Endometrium (tissue), 2 donors: ENCODE results near the gene CADPS.

Experiments
- FAIRE-seq: peaks from 2 replicates; lab custom pipeline; 2012; peaks lifted over from hg19 to GRCh38; lab: Jason Lieb, UNC
- donor health status: control.
- donor health status: control.

CADPS gene

DNA sequence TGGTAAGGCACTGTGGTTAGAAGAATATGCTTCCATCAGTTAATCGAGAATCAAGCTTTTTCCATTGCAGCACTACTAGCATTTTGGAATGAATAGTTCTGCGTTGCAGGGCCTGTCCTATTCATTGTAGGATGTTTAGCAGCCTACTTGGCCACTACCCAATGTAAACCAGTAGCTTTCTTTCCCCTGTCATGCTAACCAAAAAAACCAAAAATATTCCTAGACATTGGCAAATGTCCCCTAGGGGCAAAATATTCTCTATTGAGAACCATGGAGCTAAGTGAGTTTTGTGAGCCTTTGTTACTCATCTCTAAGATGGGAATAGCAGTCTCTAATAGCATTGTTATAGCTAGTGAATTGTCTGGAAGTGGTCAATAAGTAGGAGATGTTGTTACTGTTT, 187.2 kb downstream of the CADPS start:
- no peak for FAIRE-seq

DNA sequence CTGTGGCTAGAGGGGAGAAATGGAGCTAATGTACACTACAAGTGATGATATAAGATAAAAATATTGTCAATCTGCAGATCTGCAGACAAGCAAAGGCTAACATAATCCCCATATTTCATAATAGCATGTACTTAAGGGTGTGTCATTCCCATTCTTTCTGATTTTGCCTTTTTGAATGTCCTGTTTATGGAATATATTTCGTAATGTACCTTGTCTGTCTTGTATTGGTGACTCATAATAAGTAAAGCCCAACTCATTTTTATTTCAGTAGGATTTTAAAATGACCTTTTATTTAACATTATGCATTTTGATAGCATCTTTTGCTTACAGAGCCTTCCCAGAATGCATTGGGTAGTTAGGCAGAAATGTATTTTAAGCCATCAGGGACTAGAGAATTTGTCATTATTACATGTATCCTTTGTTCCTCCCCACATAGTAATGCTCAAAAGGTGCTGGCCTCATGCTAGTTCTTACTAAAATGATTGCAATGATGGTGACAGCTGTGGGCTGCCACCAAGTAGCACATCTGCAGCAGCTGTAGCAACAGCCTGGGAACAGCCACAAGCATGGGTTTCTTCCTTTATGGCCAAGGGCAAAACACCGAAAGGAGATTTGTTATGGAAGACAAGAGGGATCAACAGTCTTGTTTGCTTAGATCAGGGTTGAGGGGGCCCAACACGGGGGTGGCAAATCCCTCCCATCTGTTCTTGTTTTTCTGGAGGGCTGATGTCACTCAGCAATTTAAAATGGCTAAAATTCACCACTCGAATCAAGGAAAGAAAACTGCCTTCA, 188.5 kb downstream of the CADPS start:
- no peak for FAIRE-seq

DNA sequence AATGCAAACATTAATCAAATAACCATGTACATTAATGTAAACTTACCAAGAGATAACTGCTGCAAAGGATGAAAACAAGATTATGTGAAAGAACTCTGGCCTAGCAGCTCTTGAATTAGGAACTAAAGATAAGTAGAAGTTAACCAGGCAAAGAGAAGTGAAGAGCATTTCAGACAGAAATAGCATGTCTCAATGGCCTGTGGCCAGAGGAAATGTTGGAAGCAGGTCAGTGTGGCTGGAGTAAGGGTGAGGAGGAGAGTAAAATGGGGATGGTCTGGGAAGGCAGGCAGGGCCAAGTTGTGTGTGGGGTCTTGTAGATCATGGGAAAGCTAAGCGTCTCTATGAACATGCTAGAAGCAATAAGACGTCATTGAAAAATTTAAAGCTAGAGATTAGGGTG, 192.4 kb downstream of the CADPS start:
- no peak for FAIRE-seq

DNA sequence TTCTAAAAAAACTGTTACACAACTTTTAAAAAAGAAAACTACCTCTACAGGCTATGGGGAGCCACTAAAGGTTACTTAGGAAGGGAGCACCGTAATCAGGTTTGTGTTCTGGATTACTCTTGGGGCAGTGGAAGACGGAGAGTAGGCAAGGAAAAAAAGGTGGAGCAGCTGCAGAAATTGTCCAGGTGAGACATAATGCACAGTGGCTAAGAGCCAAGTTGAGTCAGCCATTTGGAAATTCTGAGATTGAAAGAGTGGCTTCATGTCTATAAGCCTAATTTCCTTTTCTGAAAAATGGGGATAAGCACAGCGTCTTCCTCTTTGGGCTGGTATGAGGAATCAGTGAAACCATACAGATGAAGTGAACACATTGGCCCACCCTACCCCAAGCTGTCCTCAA, 195.2 kb downstream of the CADPS start:
- FAIRE-seq, result no peak

DNA sequence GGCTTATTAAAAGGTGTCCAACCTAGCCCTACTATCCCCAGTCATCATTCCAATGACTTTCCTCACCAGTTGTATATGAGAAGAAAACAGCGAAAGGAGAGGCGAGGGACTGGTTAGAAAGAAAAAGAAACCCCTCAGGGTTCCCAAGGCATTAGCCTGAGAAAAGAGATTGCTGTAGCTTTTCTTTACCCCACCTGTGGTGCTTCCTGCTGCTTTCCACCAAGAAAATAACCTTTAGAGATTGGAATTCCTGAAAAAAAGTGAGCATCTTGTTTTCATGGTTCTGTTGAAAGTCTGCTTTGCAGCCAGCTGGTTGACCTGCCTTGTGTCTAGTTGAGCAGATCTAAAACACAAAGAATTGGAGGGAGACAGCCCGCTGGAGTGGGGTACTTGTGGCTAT, 196.4 kb downstream of the CADPS start:
- FAIRE-seq, result no peak

DNA sequence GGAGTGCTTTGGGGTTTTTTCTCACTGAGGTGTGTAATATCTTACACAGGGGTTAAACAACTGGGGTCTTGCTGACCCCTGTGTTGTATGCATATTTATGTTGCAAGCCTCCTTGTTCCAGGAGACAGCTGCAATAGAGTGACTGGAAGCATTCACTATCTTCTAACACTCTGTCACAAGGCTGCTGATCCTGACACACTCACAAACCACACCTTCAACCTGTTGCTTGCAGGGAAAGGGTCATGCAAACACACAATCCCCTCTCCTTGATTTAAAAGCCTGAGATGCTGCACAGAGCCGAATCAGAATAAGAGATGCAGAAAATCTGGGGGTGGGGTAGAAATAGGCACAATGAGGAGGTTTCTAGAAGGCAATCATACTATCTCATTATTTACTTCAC, 197.3 kb downstream of the CADPS start:
- FAIRE-seq, result no peak

DNA sequence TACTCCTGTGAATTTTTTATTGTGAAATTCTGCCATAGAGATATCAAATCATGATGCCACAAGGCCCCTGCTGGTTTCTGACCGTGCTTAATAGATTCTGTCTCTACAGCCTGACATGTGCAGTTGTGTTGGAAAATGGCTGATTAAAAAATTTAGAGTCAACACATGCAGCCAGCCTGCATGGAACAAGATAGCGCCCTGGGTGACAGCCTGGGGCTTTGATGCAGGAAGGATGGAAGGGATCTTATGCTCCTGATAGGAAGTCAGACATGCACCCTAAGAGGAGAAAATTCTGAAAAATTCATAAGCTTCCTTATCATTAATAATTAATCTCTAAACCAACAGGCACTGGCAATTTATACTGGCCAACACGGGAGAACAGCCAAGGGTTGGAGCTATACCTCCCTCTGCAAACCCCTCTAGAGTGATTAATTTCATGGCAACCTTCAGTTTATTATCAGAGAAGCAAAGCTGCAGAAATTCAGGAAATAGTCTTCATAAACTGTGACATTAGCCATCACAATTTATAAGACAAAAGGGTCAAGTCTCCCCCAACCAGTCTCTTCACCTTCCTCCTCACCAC, 198.4 kb downstream of the CADPS start:
- no peak for FAIRE-seq

DNA sequence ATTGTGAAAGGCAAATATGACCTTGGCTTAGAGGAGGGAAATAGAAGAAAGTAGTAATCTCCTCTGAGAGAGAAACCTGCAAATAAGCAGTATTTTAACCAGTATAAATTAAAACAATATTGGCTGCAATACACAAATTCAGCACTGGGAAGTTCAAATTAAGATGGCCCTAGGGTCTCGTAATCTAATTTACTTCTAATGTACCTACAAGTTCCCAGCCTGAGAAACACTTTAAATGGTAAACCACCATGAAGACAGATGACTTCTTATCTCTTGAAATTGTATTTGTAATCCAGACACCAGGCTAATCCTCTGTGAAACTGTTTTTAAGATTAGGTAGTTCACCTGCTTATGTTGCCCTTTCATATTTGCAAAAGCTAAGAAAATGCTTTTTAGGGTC, 199.7 kb downstream of the CADPS start:
- FAIRE-seq, result no peak

DNA sequence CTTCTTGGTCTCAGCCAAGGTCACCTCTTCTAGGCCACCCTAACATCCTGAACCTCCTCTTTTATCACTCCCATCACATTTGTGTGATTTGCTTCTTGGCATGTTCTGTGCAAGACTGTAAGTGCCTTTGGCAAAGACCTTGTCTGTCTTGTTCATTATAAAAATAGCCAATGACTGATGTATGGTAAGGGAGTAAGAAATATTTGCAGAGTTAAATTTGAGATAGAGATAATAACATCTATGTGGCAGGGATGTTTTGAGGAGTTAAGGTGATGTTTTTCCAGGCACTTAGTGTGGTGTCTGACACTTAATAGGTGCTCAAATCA, 202.3 kb downstream of the CADPS start:
- FAIRE-seq, result no peak

DNA sequence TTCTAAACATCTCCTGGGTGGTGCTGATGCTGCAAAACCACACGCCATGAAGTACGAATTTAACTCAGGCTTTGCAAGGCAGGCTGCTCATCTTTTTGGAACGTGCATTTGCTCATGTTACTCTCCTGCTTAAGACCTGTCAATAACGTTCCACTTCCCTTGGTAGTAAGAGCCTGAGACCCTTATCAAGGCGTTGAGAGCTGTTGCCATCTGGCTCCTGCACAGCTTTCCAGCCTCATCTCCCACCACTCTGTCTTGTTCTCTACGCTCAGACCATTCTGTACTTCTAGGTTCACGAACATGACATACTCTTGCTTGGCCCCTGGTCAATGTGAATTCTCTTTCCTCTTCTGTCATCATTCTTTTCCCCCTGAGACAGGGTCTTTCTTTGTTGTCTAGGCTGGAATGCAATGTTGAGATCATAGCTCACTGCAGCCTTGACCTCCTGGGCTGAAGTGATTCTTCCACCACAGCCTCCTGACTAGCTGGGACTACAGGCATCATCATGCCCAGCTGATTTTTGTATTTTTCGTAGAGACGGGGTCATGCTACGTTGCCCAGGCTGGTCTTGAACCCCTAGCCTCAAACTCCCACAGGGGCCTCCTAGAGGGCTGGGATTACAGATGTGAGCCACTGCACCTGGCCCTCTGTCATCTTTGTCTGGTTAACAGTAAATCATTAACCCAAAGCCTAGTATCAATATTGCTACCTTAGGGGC, 202.8 kb downstream of the CADPS start:
- no peak for FAIRE-seq

DNA sequence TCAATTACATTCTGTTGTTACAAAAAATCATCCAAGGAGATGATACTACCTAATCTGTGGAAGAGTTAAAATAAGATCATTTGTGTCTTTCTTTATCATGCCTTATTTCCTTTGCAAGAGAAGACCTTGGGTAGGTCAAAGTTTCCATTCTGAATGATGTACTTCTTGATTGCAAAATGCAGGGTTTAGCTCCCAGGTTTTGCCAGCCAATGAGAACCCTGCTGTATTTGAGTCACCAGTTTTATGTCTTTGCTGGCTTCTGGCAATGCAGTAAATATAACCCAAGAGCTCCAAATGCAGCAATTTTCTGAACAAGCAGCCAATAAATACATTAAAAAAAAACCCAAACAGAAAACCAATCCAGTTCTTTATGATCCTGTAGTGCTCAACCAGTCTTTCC, 204.9 kb downstream of the CADPS start:
- FAIRE-seq, result no peak

DNA sequence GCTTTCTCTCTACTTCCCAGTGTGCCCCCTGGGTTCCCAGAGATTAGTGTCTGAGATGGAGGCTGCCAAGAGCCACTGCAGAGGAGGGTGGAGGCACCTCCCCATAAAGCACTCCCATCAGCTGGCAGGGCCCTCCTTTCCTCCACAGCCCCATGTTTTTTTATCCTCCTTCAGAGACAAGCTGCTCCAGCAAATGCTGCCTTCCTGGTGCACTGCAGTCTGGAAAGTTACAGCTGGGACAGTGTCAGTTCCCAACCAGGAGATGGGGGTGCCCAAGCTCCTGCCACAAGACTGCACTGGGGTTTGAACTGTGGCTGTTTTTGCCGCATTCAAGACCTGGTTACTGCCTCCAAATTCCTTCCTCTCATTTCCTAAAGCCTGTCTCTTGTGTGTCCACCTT, 206.1 kb downstream of the CADPS start:
- no peak for FAIRE-seq

DNA sequence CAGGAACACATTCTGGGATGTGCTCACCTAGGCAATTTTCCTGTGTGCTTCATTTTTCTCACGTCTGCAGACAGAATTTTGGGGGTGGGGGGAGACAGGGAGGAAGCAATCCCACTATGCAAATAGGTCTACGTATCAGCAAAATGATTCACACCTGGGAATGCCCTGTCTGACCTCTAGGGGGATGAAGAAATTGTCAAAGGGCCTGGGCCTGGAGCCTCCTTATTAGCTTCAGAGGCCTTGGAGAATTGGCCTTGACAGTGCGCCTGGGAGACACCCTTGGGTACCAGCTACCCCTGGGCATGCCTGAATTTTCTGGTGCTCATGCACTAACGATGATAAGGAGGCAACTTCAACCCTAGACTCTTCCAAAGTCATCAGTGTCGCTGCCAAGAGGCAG, 207.5 kb downstream of the CADPS start:
- no peak for FAIRE-seq

DNA sequence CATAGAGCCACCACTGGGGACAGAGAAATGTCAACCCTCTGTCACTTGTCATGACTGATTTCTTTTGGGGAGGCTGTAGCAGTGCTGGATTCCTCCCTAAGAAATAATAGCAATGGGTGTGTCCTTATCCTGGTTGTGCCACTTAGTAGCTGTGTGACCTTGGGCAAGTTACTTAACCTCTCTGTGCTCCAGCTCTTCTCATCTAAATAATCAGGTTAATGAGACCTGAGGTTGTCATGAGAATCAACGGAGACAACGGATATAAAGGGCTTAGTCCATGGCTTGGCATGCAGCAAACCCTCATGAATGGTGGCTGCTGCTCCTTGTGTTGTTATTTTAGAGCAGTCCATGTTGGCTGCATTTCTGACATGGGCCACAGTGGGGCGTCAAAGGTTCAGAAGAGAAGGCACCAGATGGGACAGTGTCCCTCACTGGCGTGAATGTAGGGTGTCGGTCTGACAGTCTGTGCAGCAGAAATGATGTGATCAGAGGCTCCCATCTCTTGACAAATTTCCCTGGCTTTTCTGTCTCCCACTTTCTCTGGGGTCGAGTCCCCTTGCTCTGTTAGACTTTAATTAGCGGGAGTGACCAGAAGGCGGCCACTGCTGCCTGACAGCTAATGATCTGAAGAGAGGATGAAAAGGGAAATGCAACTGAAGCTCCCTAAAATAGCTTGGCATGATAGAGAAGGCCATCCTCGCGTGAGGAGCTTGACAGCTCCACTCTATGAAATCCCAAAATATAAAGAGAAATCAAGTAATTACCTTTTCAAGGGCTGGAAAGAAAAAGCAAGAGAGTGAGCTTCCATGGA, 209.4 kb downstream of the CADPS start:
- no peak for FAIRE-seq

DNA sequence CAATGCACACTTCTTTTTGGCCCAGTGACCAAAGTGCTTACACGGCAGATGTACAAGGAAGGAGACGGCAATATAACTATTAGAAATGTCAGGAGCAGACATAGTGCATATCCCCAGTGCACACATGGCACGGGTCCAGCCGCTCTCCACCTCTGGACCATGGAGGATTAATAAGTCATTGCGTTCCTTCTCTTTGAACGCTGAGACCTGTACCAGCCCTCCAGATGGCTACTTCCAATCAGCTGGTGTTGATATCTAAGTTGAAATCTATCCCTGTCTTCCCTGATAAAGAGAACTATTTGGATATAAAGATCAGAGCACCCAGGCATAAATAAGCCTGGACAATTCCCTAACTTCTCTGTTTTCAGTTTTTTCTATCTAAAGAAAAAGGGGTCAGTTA, 212.5 kb downstream of the CADPS start:
- FAIRE-seq, result no peak

DNA sequence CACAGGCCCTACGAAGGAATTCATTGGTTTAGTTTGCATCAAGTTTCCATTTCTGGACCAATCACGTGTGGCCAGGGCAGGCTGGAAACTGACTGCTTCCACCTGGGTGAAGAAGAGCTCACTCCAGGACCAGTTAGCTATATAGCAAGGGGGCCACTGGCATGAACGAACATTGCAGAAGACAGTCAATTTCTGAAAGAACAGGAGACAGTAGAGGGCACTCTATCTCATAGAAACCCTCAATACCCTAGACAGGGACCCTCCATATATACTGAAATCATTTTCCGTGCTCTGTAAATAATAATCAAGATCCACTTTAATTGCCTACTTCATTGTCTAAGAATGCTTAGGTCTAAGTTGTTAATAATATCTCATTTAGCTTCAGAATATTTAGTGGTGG, 215.6 kb downstream of the CADPS start:
- no peak for FAIRE-seq

DNA sequence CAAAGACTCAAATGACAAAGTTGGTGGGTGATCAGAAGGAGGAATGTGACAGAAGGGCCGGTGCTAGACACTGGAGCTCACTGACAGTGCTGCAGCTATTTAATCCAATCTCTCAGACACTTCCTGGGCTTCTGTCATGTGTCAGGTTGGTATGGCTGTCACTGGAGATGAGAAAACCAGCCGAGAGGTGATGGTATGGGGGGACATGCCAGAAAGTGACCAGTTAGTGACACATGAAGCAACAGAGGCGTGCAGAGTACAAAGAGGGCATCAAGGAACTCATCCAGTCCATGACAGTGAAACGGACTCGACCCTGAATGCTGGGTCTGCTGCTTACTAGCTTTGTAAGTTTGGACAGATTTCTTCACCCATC, 219.5 kb downstream of the CADPS start:
- FAIRE-seq, result no peak

DNA sequence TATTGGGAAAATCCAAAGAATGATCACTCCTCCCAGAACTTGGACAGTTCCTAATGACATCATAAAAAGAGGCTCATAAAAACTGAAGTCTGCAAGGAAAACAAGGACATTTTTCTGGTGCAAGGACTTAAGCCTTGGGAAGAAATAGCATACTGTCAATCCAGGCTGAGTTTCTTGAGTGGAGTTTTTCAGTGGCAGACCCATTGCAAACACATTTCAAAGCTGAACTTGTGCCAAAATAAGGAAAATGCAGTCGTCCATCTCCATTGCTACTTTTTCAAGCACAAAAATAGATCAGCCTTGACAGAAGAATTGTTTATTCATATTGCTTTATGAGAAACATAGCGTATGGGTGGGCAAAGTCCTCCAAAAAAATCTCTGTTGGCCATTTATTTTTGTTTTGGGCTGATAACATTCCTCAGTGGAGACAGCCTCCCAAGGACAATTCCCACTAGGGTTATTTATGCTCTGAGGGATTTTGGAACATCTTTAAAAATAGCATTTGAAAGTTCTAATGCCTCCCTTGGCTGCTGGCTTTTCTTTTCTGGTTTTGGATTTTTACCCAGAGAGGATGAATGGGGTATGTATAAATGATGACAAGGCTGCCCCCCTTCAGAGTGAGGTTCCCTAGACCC, 220.0 kb downstream of the CADPS start:
- FAIRE-seq, result no peak

DNA sequence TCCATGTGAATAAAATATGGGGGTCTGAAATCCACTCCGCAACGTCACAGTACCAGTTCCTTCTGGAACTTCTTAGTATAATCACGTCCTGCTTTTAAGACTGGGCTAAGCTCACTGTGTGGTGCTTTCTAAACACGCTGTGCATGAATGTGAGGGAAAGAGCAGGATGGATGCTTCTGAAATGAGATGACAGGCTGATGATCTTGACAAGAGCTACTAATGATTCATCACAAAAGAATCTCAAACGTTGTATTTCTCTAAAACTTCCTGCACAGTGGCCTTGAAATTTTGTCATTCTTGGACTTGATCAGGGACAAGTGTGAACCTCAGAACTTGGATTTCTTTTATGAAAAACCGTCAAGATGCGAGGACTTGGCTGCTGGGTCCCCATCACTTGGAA, 221.4 kb downstream of the CADPS start:
- no peak for FAIRE-seq

DNA sequence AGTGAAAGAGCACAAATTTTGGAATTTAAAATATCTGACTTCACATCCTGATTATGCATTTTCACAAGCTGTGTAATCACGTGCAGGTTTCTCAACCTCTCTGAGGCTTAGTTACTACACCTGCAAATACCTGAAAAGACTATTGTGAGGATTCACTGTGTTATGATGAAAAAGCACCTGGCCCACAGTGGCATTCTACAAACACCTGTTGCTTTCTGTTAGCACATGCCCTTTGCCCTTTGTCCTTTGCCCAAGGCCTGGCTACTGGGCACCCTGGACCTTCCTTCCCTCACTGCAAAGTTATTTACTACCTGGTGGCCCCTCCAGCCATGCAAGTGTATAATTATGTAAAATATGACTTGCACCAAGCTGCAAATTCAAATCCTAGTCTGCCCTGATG, 227.5 kb downstream of the CADPS start:
- no peak for FAIRE-seq

DNA sequence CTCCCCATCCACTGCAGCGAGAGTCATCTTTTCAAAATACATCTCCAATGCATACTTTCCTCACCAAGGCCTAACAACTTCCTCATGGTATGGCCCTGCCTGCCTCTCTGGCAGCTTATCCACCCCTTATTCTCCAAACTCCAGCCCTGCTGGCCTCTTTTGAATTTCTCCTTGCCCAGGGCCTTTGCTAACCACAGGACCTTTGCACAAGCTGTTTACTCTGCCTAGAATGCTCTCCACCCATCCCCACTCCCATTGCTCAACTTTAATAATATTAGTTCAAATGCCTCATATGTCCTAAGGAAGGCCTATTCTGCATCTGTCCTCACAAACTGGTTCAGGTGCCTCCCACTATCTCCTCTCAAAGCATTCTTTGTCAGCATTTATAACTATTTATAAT, 230.7 kb downstream of the CADPS start:
- no peak for FAIRE-seq

DNA sequence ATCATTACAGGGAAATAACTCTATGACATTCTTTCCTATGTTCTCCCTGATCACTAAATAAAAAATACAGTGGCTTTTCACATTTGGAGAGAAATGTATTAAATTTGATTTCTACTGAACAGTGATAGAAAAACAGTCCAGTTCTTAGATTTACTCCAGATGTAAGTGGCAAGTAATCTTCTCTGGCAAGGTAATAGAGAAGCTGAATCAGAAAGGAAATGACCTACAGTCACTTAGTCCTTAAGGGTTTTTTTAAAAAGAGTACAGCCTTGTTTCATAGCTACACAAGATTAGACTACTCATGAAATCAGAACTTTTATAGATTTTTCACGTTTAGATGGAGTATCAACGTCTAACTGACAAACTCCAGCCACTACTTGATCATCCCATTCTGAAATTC, 236.9 kb downstream of the CADPS start:
- FAIRE-seq, result no peak
